Iris pigment epithelial cell (primary cell): Measurements from ENCODE around the gene ZNRD2.
"Not testable (repeated sequence)": the region's sequence is repeated elsewhere in the genome, so short reads cannot be mapped to it uniquely, and the experiment has no call there.

Experiments used
- DNase-seq: peaks from one replicate; pipeline ENCODE4 v3.0.0-alpha.2; 2011; ENCODE audit warnings: low read depth

Gene ZNRD2

DNA sequence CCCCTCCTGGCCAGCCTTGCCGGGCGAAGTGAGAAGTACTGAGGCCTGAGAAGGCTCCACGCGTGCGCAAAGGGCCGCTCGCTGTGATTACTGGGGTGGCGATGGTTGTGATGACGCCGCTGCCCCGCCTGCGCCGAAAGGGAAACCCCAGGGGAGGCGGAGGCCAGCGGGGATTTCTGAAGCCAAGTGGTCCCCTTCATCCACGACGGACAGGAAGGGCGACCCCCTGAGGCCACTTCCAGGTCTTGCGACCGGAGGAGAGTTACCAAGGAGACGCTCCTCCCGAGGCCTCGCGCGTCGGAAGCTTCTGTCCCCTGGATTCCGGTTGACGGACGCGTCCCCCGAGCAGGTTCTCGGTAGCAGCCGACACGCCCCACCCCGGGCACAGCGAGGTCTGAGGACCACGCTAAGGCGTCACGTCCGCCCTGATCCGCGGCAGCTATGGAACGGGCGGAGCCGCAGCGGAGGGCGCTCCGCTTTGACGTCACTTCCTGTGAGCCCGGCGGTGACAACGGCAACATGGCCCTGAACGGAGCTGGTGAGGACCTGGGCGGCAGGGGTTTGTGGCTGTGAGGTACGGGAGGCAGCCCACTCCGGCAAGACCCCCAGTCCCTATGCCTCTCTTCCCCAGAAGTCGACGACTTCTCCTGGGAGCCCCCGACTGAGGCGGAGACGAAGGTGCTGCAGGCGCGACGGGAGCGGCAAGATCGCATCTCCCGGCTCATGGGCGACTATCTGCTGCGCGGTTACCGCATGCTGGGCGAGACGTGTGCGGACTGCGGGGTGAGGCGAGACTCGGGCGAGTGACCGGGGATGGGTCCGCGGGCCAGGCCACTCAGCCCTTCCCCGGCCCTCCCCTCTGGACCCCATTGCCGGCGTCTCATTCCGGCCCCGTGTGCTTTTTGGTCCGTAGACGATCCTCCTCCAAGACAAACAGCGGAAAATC lies at the start of gene ZNRD2:
TSS of gene ZNRD2 (plus strand) at position 505 of the 946 bp plus-strand sequence. CDS start at position 520, 15 bp downstream.
- peak; percentile 99 for DNase-seq

GRCh38 chr11:65521777-65522521 lies 48.3 kb upstream of the ZNRD2 start:
- DNase-seq = not testable (repeated sequence)

- peak; percentile 42 for DNase-seq
Observed at GRCh38 chr11:65522718-65523630, 47.3 kb upstream of the ZNRD2 start.

DNA sequence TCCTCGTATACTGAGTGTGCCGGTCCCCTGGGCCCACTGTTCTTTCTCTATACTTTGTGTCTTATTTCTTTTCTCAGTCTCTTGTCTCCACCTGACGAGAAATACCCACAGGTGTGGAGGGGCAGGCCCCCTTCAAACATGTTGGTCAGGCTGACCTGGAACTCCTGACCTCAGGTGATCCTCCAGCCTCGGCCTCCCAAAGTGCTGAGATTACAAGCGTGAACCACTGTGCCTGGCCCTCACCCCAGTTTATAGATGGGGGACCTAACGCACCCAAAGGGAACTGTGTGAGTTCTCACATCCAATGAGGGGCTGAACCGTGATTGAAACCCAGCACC lies 46.7 kb upstream of the ZNRD2 start:
- not testable (repeated sequence) for DNase-seq

DNA sequence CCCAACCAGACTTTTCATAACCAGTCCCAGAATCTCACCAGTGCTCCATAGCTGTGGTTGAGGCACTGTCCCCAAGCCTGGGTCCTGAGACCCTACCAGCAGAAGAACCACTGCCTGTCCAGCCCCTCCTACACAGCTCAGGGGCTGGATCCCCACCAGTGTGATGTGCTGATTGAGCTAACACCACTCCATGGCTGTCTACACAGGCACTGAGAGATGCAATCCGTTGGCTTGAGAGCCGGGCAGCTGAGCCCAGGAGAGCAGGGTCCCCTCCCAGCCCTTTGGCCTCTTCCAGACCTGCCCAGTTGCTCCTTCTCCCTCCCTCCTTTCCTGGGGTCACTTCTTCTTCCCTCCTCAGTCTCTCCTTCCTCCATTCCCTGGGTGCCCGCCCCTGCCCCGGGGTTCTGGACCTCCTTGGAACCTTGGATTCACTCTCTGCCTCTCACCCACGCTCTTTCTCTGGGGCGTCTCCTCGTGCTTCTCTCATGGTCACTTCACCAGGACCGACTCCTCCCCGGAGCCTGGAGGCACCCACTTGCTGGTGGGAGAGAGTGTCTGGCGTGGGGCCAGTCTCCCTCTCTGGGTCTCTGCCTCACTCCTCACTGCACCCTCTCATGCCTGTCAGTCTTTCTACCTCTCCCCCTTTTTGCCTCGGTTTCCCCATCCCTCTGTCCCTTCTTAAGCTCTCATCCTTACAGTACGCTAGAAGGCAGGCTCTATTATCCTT lies 46.1 kb upstream of the ZNRD2 start:
- DNase-seq = no peak

- DNase-seq = peak; percentile 75
Observed at GRCh38 chr11:65524741-65525545, 45.3 kb upstream of the ZNRD2 start, which contains the start of gene SCYL1. SCYL1 (plus strand) TSS chr11:65525083; CDS start chr11:65525154, 71 bp downstream.

- DNase-seq = peak; percentile 32
Observed at GRCh38 chr11:65525546-65526480, 44.5 kb upstream of the ZNRD2 start.

GRCh38 chr11:65526744-65527143 lies 43.5 kb upstream of the ZNRD2 start:
- no peak for DNase-seq

DNA sequence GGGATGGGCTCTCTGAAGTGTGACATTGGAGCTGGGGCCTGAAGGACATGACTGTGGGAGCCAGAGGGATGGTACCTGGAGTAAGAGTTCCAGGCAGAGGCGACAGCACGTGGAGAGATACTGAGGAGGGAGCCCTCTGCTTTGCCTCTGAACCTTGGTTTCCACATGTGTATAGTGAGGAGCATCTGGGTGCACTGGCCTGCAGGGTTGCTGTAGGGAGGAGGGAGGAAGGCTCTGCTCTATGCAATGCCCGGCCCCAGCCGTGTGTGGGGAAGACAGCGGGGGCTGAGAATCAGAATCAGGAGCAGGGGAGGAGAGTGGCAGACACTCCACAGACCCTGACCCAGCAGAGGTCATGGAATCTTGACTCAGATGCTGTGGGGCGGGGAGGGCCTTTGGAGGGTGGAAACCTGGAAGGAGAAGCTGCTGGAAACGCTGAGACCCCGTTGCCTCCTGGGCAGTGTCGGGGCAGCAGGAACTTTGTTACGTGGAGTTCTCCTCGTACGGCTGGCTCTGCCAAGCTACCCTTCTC lies 41.4 kb upstream of the ZNRD2 start:
- no peak for DNase-seq

GRCh38 chr11:65529475-65530156 lies 40.7 kb upstream of the ZNRD2 start:
- no peak for DNase-seq

GRCh38 chr11:65530157-65530496 lies 40.1 kb upstream of the ZNRD2 start:
- DNase-seq = no peak

DNA sequence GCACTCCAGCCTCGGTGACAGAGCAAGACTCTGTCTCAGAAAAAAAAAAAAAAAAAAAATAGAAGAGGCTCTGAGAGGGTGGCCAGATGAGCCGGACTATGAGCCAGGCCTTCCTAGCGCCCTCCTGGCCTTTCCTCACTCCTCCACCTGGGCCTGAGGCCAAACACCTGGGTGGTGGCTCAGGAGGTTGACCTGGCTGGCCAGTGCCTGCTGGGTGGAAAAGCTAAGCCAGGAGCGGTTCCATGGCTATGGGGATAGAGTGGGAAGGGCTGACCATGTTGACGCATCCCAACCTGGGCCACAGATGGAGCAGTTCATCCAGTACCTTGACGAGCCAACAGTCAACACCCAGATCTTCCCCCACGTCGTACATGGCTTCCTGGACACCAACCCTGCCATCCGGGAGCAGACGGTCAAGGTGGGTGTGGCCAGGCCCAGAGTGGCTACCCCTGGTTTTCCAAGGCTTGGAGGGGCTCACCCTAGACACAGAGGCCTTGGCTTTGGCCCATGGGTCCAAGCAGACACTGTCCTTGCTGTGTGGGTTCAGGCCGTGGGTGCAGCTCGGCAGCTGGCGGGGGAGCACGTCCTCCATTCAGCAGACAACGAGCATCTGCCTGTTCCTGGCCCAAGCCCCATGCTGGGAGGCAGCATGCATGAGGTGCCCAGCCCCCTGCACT lies 37.8 kb upstream of the ZNRD2 start:
- DNase-seq = no peak

GRCh38 chr11:65535102-65535501 lies 35.2 kb upstream of the ZNRD2 start:
- DNase-seq = no peak

- DNase-seq = no peak
Observed at GRCh38 chr11:65536412-65537295, 33.6 kb upstream of the ZNRD2 start.

DNA sequence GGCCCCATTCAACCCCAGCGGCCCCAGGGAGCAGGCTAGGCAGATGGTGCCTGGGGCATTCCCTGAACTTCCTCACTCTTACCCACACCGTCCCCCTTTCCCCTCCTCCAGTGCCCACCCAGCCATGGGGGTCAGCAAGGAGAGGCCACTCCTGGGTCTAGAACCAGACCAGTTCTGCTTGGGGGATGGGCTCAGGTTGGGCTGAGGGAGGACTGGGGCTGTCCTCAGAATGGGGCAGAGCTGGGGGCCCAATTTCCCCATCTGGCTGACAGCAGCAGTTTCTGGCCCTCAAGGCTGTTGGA lies 33.0 kb upstream of the ZNRD2 start:
- DNase-seq = no peak

DNA sequence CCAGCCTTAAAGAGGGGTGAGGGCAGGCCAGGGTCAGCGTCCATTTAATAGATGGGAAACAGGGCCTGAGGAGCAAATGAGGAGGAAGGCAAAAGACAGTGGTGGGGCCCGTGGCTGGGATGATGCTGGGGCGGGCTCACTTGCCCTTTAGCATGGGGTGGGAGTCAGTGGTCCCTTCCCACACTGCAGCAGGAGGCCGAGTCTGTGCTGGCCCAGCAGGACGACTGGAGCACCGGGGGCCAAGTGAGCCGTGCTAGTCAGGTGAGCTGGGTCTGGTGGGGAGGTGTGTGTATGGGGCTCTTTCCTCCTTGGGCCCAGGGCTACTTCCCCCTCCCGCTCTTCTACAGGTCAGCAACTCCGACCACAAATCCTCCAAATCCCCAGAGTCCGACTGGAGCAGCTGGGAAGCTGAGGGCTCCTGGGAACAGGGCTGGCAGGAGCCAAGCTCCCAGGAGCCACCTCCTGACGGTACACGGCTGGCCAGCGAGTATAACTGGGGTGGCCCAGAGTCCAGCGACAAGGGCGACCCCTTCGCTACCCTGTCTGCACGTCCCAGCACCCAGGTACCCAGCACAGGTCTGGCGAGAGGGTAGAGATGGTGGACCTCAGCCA lies 32.6 kb upstream of the ZNRD2 start:
- DNase-seq = no peak
